K562 (cell line): ENCODE results near the gene SUCLG1. TPM values are rescaled to one million over a fixed set of nuclear protein-coding genes. Genes with fewer than 3 reads are reported as not detected.

Experiments
- CBFA2T3 ChIP-seq: fragments of 450-650 bp; IDR thresholded peaks from 2 replicates; pipeline ENCODE4 v1.6.1; 2017
- ZBTB40 ChIP-seq, 2 experiments: fragments of 450-650 bp in 1 of 2; sonication (generic) in 1 of 2; formaldehyde crosslinking in 1 of 2; IDR thresholded peaks; 2 replicates each; pipeline versions ENCODE4 v1.7.1 to v1.9.0; 2016 to 2022; ENCODE audit warnings: inconsistent platforms in 1 of 2, mild to moderate bottlenecking in 1 of 2, missing genetic modification reagents in 1 of 2
- polyA plus RNA-seq, 8 experiments: library from polyadenylated mRNA; depleted of rRNA in 4 of 8; stranded (reverse) in 5 of 8; unstranded in 3 of 8; fragments of >200 nt; fragmentation: Nextera tagmentation in 2 of 8; fragmentation: Illumina TruSeq in 1 of 8; extraction: Ambion mirVana in 2 of 8; extraction: Trizol in 1 of 8; gene quantifications; 2 replicates each; pipeline versions ENCODE4 v1.2.1 to v1.2.3, GENCODE V29; 2011 to 2014; ENCODE audit warnings: inconsistent platforms in 1 of 8, missing spikeins in 1 of 8
- total RNA-seq, 7 experiments: library from RNA; depleted of rRNA in 6 of 7; stranded (reverse); fragments of >200 nt in 6 of 7; fragmentation: Illumina TruSeq in 2 of 7; extraction: Trizol in 2 of 7; gene quantifications; 2 replicates each; pipeline versions ENCODE4 v1.2.1 to v1.2.3, GENCODE V29; 2011 to 2021; ENCODE audit warnings: low replicate concordance in 1 of 7

The SUCLG1 gene
- total and polyA plus RNA-seq, 9 of the 15 experiments (the other 6 are each of a cell fraction or from before 2014, with no cell fraction given), result 90.5 to 325 (median 115) TPM

- TF ChIP-seq ZBTB40 (IDR thresholded peaks at IDR 0.05), result no peak
- TF ChIP-seq ZBTB40 (CRISPR knock-in tag; IDR thresholded peaks at IDR 0.05), result no peak
- TF ChIP-seq CBFA2T3, result no peak
- TF ChIP-seq, all 486 proteins: peak for 0
Observed at GRCh38 chr2:84421197-84421596, 37.9 kb downstream of the SUCLG1 start (continued).
